Cardiac ventricle fibroblast (primary cell): ENCODE results near the gene PFAS. TPM values are rescaled to one million over a fixed set of nuclear protein-coding genes. Genes with fewer than 3 reads are reported as not detected.

Experiments used
- total RNA-seq: library from RNA; depleted of rRNA; stranded (reverse); fragments of >200 nt; gene quantifications from 2 replicates; pipeline ENCODE4 v1.2.3, GENCODE V29; 2015

Gene PFAS, protein sequence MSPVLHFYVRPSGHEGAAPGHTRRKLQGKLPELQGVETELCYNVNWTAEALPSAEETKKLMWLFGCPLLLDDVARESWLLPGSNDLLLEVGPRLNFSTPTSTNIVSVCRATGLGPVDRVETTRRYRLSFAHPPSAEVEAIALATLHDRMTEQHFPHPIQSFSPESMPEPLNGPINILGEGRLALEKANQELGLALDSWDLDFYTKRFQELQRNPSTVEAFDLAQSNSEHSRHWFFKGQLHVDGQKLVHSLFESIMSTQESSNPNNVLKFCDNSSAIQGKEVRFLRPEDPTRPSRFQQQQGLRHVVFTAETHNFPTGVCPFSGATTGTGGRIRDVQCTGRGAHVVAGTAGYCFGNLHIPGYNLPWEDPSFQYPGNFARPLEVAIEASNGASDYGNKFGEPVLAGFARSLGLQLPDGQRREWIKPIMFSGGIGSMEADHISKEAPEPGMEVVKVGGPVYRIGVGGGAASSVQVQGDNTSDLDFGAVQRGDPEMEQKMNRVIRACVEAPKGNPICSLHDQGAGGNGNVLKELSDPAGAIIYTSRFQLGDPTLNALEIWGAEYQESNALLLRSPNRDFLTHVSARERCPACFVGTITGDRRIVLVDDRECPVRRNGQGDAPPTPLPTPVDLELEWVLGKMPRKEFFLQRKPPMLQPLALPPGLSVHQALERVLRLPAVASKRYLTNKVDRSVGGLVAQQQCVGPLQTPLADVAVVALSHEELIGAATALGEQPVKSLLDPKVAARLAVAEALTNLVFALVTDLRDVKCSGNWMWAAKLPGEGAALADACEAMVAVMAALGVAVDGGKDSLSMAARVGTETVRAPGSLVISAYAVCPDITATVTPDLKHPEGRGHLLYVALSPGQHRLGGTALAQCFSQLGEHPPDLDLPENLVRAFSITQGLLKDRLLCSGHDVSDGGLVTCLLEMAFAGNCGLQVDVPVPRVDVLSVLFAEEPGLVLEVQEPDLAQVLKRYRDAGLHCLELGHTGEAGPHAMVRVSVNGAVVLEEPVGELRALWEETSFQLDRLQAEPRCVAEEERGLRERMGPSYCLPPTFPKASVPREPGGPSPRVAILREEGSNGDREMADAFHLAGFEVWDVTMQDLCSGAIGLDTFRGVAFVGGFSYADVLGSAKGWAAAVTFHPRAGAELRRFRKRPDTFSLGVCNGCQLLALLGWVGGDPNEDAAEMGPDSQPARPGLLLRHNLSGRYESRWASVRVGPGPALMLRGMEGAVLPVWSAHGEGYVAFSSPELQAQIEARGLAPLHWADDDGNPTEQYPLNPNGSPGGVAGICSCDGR (N-terminal part only)
- total RNA-seq: 12.5 and 13.7 TPM in 2 replicates

DNA sequence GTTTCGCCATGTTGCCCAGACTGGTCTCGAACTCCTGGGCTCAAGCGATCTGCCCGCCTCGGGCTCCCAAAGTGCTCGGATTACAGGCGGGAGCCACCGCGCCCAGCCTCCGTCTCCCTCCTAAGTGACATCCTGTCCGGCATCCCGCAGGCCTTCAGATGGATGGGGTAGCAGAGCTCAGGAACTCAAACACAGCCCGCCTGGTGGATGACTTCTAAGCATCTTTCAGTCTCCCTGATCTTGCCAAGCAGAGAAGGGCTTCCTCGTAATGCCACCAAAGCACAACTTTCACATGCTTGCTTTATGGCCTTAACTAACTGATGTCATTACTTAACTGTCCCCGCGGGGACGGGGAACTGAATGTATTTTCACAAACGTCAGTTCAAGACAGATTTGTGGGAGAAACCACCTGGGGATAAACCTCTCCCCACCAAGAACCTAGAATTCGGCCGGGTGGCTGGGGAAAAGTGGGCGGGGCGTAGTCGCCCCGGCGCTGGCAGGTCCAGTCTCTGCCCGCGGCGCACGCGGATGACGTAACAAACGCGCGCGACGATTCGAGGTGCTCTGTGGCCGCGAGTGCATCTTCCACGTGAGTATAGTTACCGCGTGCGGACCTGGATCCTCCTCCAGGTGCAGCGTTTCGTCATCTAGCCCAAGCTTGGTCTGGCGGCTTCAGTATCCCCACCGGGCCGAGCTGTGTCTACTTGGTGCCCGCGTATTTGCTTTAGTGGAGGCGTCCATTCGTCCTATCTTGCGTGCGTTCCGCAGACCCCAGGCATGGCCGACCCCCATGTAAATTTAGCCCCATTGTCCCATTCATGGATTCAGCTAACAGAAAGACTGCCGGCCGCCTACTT lies at the start of gene PFAS:
TSS of gene PFAS (plus strand) at position 539 of the 857 bp plus-strand sequence. CDS start 4,649 bp downstream, outside the sequence.

DNA sequence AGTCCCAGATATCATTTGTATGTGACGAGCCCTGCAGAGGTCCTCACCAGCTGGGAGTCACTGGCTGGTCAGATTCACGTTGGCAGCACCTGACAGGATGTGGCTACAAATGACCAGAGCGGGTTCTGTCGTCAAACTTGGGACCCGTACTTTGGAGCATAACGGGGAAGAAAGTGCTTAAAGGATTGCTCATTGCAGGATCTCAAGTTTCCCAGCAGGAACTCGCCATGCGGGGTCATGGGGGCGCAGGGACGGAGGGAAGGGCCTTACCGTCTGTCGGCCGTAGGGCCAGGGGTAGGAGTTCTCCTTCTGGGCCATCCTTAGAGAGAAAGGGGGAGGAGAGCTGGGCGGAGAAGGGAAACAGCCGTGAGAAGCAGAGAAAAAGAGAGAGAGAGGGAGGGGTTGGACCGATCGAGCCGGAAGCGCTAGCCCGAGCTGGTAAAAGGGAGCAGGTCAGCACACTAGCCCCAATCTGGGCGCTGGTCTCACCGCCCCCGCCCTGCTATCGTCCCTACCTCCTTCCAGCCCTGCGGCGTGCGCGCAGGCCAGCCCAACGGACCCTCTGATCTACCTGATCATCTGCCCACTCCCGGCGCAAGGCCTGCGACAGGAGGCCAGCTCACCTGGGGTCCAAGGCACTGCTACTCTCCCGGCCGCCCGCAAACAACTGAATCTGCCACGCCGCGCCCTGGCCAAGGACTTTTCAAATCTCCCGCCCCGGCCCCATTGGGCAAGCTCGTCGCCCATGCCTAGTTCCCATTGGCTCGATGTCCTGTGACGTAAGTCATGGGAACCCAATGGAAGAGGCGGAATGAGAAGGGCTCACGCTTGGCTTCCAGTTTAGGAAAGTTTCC lies 39.0 kb upstream of the PFAS start, which contains the start of gene AURKB:
TSS of gene AURKB (minus strand) at position 669 of the 854 bp plus-strand sequence. CDS start at position 318, 351 bp downstream.

DNA sequence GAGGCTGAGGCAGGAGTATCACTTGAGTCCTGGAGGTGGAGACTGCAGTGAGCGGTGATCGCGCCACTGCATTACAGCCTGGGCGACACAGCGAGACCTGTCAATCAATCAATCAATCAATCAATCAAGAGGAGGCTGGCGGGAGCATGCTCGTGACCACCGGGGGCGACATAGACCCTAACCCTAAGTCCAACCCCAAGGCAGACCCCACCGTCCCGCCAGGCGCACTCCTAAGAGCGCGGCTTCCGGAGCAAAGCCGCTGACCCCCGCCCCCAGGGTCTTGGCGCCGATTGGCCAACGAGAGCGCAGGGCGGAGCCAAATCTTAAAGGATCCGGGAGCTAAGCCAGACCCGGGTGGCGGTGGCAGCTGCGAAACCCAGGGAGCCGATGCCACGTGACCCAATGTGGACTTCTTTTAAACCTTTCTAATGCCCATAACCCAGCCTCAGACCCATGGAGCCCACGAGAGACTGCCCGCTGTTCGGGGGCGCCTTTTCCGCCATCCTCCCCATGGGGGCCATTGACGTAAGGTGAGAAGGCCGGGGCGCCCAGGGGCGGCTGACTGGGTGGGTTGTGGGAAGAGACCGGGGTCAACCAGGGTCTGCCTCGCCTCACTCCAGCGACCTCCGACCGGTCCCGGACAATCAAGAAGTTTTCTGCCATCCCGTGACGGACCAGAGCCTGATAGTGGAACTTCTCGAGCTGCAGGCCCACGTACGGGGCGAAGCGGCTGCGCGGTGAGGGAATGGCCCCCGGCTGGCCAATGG lies 39.4 kb downstream of the PFAS start, which contains the start of gene RANGRF:
TSS of gene RANGRF (plus strand) at position 335 of the 767 bp plus-strand sequence. CDS start at position 454, 119 bp downstream.

Other genes with a start within 250 kb of the PFAS start
- not detected in 2 replicates for gene GUCY2D, start 246.7 kb upstream of the PFAS start, total RNA-seq
- gene ALOX15B, start 210.2 kb upstream of the PFAS start, total RNA-seq: 0.50 and 0.83 TPM in 2 replicates
- not detected in 2 replicates for gene ALOX12B, start 161.6 kb upstream of the PFAS start, total RNA-seq
- not detected in 2 replicates for gene ALOXE3, start 130.8 kb upstream of the PFAS start, total RNA-seq
- not detected in 2 replicates for gene HES7, start 125.2 kb upstream of the PFAS start, total RNA-seq
- 36.7 and 48.5 TPM in 2 replicates for gene PER1, start 96.9 kb upstream of the PFAS start, total RNA-seq
- gene VAMP2, start 86.3 kb upstream of the PFAS start, total RNA-seq: 5.6 and 7.8 TPM in 2 replicates
- gene TMEM107, start 72.9 kb upstream of the PFAS start, total RNA-seq: 12.4 and 22.3 TPM in 2 replicates
- gene BORCS6, start 59.1 kb upstream of the PFAS start, total RNA-seq: 5.5 and 7.9 TPM in 2 replicates
- gene AURKB, start 38.7 kb upstream of the PFAS start, total RNA-seq: 1.5 and 1.6 TPM in 2 replicates
- gene CTC1, start 1.2 kb upstream of the PFAS start, total RNA-seq: 3.6 and 8.3 TPM in 2 replicates
- gene RANGRF, start 39.4 kb downstream of the PFAS start, total RNA-seq: 11.8 and 17.4 TPM in 2 replicates
- 0.73 and 3.0 TPM in 2 replicates for gene SLC25A35, start 46.1 kb downstream of the PFAS start, total RNA-seq
- 0.68 and 1.2 TPM in 2 replicates for gene ARHGEF15, start 61.0 kb downstream of the PFAS start, total RNA-seq
- gene ODF4, start 90.6 kb downstream of the PFAS start, total RNA-seq: not detected in 2 replicates
- gene RPL26, start 133.9 kb downstream of the PFAS start, total RNA-seq: 4,586 and 4,963 TPM in 2 replicates
- not detected in 2 replicates for gene RNF222, start 148.5 kb downstream of the PFAS start, total RNA-seq
- gene NDEL1, start 186.6 kb downstream of the PFAS start, total RNA-seq: 34.6 and 36.6 TPM in 2 replicates